NCI-H526 treated with DMSO at 0.1 percent for 48 hours (cell line): ENCODE data around the gene AGO1.
"Not testable (repeated sequence)": the region's sequence is repeated elsewhere in the genome, so short reads cannot be mapped to it uniquely, and the experiment has no call there.

ENCODE experiments used
- DNase-seq: peaks from one replicate; lab custom pipeline; 2025; lab: John Stamatoyannopoulos, UW

AGO1 gene

GRCh38 chr1:35923791-35924221 lies 40.8 kb downstream of the AGO1 start:
- no peak for DNase-seq

GRCh38 chr1:35924838-35925237 lies 41.8 kb downstream of the AGO1 start:
- DNase-seq = no peak

- DNase-seq = no peak
Observed at GRCh38 chr1:35925741-35926140, 42.7 kb downstream of the AGO1 start.

- no peak for DNase-seq
Observed at GRCh38 chr1:35927472-35927871, 44.5 kb downstream of the AGO1 start.

GRCh38 chr1:35929730-35930592 lies 47.0 kb downstream of the AGO1 start:
- DNase-seq = peak; percentile 98

- peak; percentile 99 for DNase-seq
Observed at GRCh38 chr1:35930593-35931445, 47.8 kb downstream of the AGO1 start, which contains the start of gene AGO3. Gene AGO3, plus strand, starts transcription at chr1:35931105. Its CDS starts 322 bp downstream, at chr1:35931427.

GRCh38 chr1:35931446-35932157 lies 48.6 kb downstream of the AGO1 start:
- peak; percentile 77 for DNase-seq

GRCh38 chr1:35932158-35932636 lies 49.2 kb downstream of the AGO1 start:
- peak; percentile 53 for DNase-seq

- peak; percentile 54 for DNase-seq
Observed at GRCh38 chr1:35932941-35933340, 49.9 kb downstream of the AGO1 start.

- peak; percentile 86 for DNase-seq
Observed at GRCh38 chr1:35935442-35936388, 52.7 kb downstream of the AGO1 start.

- no peak for DNase-seq
Observed at GRCh38 chr1:35936838-35937237, 53.8 kb downstream of the AGO1 start.

GRCh38 chr1:35939484-35939883 lies 56.5 kb downstream of the AGO1 start:
- no peak for DNase-seq

- no peak for DNase-seq
Observed at GRCh38 chr1:35945327-35945726, 62.3 kb downstream of the AGO1 start.

GRCh38 chr1:35947547-35947946 lies 64.5 kb downstream of the AGO1 start:
- no peak for DNase-seq

- no peak for DNase-seq
Observed at GRCh38 chr1:35958558-35958957, 75.5 kb downstream of the AGO1 start.

- no peak for DNase-seq
Observed at GRCh38 chr1:35959304-35959703, 76.3 kb downstream of the AGO1 start.

- DNase-seq = no peak
Observed at GRCh38 chr1:35962952-35963351, 79.9 kb downstream of the AGO1 start.

- not testable (repeated sequence) for DNase-seq
Observed at GRCh38 chr1:35964277-35964676, 81.3 kb downstream of the AGO1 start.

GRCh38 chr1:35968396-35968795 lies 85.4 kb downstream of the AGO1 start:
- DNase-seq = no peak

GRCh38 chr1:35971601-35972000 lies 88.6 kb downstream of the AGO1 start:
- DNase-seq = no peak

- not testable (repeated sequence) for DNase-seq
Observed at GRCh38 chr1:35972631-35973030, 89.6 kb downstream of the AGO1 start.
